Right forelimb (tissue), 1 donor: ENCODE data around the gene GMDS.

Experiments used
- DNase-seq: peaks from one replicate; pipeline ENCODE4 v3.0.0-alpha.2; 2018

GMDS gene

GRCh38 chr6:2203264-2203663, 42.1 kb downstream of the GMDS start:
- DNase-seq = no peak

- DNase-seq = no peak
Observed at GRCh38 chr6:2197984-2198383, 47.4 kb downstream of the GMDS start.

- DNase-seq = peak; percentile 65
Observed at GRCh38 chr6:2197177-2197671, 48.2 kb downstream of the GMDS start.

- DNase-seq = no peak
Observed at GRCh38 chr6:2196079-2196679, 49.2 kb downstream of the GMDS start.

- no peak for DNase-seq
Observed at GRCh38 chr6:2194643-2195042, 50.8 kb downstream of the GMDS start.

GRCh38 chr6:2193931-2194330, 51.5 kb downstream of the GMDS start:
- no peak for DNase-seq

GRCh38 chr6:2192976-2193375, 52.4 kb downstream of the GMDS start:
- DNase-seq = no peak

GRCh38 chr6:2191390-2191740, 54.0 kb downstream of the GMDS start:
- no peak for DNase-seq

GRCh38 chr6:2190661-2191389, 54.6 kb downstream of the GMDS start:
- no peak for DNase-seq

GRCh38 chr6:2188856-2189384, 56.5 kb downstream of the GMDS start:
- DNase-seq = no peak

GRCh38 chr6:2188397-2188796, 57.0 kb downstream of the GMDS start:
- no peak for DNase-seq

GRCh38 chr6:2187826-2188225, 57.6 kb downstream of the GMDS start:
- DNase-seq = no peak

GRCh38 chr6:2186516-2186915, 58.9 kb downstream of the GMDS start:
- DNase-seq = no peak

- no peak for DNase-seq
Observed at GRCh38 chr6:2185466-2185865, 59.9 kb downstream of the GMDS start.

- no peak for DNase-seq
Observed at GRCh38 chr6:2184700-2185455, 60.5 kb downstream of the GMDS start.

GRCh38 chr6:2183752-2184151, 61.7 kb downstream of the GMDS start:
- DNase-seq = no peak

GRCh38 chr6:2183246-2183645, 62.2 kb downstream of the GMDS start:
- no peak for DNase-seq

- DNase-seq = no peak
Observed at GRCh38 chr6:2182251-2182650, 63.2 kb downstream of the GMDS start.

GRCh38 chr6:2181567-2181966, 63.8 kb downstream of the GMDS start:
- DNase-seq = no peak

- DNase-seq = no peak
Observed at GRCh38 chr6:2179950-2180349, 65.5 kb downstream of the GMDS start.

- DNase-seq = no peak
Observed at GRCh38 chr6:2179241-2179640, 66.2 kb downstream of the GMDS start.

- no peak for DNase-seq
Observed at GRCh38 chr6:2178125-2178524, 67.3 kb downstream of the GMDS start.

GRCh38 chr6:2175825-2176224, 69.6 kb downstream of the GMDS start:
- no peak for DNase-seq
